ENCODE data around the gene DOCK1.
"Not testable (repeated sequence)": the region's sequence is repeated elsewhere in the genome, so short reads cannot be mapped to it uniquely, and the experiment has no call there.

Gene DOCK1

GRCh38 chr10:127298381-127298780 is 393.2 kb downstream of the DOCK1 start:
- H2AFZ ChIP-seq (ENCODE audit: low read length) = no peak overlapping the region
- H3K4me1 ChIP-seq (ENCODE audit: low read length) = no peaks in the 10 kb centered on the region
- H3K79me2 ChIP-seq (ENCODE audit: low read length) = no peaks in the 10 kb centered on the region
- H3K9me3 ChIP-seq (replicated peaks; ENCODE audit: insufficient read depth, low read length) = no peaks in the 10 kb centered on the region
- H3K9me2 ChIP-seq (replicated peaks; ENCODE audit: insufficient read depth, low read length) = no peaks in the 10 kb centered on the region
- no peak for DNase-seq
- H3K27me3 ChIP-seq (replicated peaks; ENCODE audit: insufficient read depth, low read length) = no peaks in the 10 kb centered on the region
- H4K20me1 ChIP-seq (ENCODE audit: insufficient read depth, low read length) = no peaks in the 10 kb centered on the region
- TF ChIP-seq EZH2phosphoT487 (IDR thresholded peaks at IDR 0.05; ENCODE audit: low read length) (no peak), EZH2 (optimal IDR thresholded peaks at IDR 0.05; ENCODE audit: low read depth, low read length) (no peak)
- H3K27ac ChIP-seq (ENCODE audit: low read length) = no peak overlapping the region
- H3K4me2 ChIP-seq (ENCODE audit: low read depth, low read length) = no peak overlapping the region
- H3K9ac ChIP-seq (ENCODE audit: low read length) = no peak overlapping the region
- no peaks in the 10 kb centered on the region for H3K36me3 ChIP-seq (replicated peaks; ENCODE audit: insufficient read depth, low read length)
- no peak overlapping the region for H3K4me3 ChIP-seq (ENCODE audit: low read length)
- H3F3A ChIP-seq (ENCODE audit: insufficient read depth, low read length) = no peaks in the 10 kb centered on the region

DNA sequence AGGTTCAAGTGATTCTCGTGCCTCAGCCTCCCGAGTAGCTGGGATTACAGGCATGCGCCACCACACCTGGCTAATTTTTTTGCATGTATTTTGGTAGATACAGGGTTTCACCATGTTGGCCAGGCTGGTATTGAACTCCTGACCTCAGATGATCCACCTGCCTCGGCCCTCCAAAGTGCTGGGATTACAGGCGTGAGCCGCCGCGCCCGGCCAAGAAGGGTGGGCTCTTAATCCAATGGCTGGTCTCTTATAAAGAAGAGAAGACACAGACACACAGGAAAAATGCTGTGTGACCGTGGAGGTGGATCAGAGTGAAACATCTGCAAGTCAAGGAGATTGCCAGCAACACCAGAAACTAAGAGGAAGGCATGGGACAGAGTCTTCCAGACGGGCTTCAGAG is 394.0 kb downstream of the DOCK1 start:
- not testable (repeated sequence) for H3K79me2 ChIP-seq (ENCODE audit: low read length); H3K27ac ChIP-seq (ENCODE audit: low read length); H3F3A ChIP-seq (ENCODE audit: insufficient read depth, low read length); H2AFZ ChIP-seq (ENCODE audit: low read length); H4K20me1 ChIP-seq (ENCODE audit: insufficient read depth, low read length); DNase-seq; H3K4me2 ChIP-seq (ENCODE audit: low read depth, low read length); H3K9me3 ChIP-seq (replicated peaks; ENCODE audit: insufficient read depth, low read length); H3K36me3 ChIP-seq (replicated peaks; ENCODE audit: insufficient read depth, low read length); H3K4me1 ChIP-seq (ENCODE audit: low read length); H3K9ac ChIP-seq (ENCODE audit: low read length); H3K9me2 ChIP-seq (replicated peaks; ENCODE audit: insufficient read depth, low read length); H3K27me3 ChIP-seq (replicated peaks; ENCODE audit: insufficient read depth, low read length); H3K4me3 ChIP-seq (ENCODE audit: low read length)

GRCh38 chr10:127299956-127300689 is 394.9 kb downstream of the DOCK1 start:
- TF ChIP-seq EZH2 (optimal IDR thresholded peaks at IDR 0.05; ENCODE audit: low read depth, low read length) = no peak
- no peak for TF ChIP-seq CTCF (IDR thresholded peaks at IDR 0.05; ENCODE audit: low read length)
- TF ChIP-seq EZH2phosphoT487 (IDR thresholded peaks at IDR 0.05; ENCODE audit: low read length) = no peak
- Histone ChIP-seq H3K9me3 (replicated peaks; ENCODE audit: insufficient read depth, low read length) (no peaks in the 10 kb centered on the region), H3F3A (ENCODE audit: insufficient read depth, low read length) (no peaks in the 10 kb centered on the region), H3K36me3 (replicated peaks; ENCODE audit: insufficient read depth, low read length) (no peaks in the 10 kb centered on the region), H3K9ac (ENCODE audit: low read length) (no peak overlapping the region), H3K27me3 (replicated peaks; ENCODE audit: insufficient read depth, low read length) (no peaks in the 10 kb centered on the region), H3K4me3 (ENCODE audit: low read length) (no peak overlapping the region), H3K4me1 (ENCODE audit: low read length) (no peaks in the 10 kb centered on the region), H2AFZ (ENCODE audit: low read length) (no peak overlapping the region), H3K9me2 (replicated peaks; ENCODE audit: insufficient read depth, low read length) (no peaks in the 10 kb centered on the region), H3K27ac (ENCODE audit: low read length) (no peak overlapping the region), H4K20me1 (ENCODE audit: insufficient read depth, low read length) (no peaks in the 10 kb centered on the region), H3K79me2 (ENCODE audit: low read length) (no peaks in the 10 kb centered on the region), H3K4me2 (ENCODE audit: low read depth, low read length) (no peak overlapping the region)
- no peak for DNase-seq

DNA sequence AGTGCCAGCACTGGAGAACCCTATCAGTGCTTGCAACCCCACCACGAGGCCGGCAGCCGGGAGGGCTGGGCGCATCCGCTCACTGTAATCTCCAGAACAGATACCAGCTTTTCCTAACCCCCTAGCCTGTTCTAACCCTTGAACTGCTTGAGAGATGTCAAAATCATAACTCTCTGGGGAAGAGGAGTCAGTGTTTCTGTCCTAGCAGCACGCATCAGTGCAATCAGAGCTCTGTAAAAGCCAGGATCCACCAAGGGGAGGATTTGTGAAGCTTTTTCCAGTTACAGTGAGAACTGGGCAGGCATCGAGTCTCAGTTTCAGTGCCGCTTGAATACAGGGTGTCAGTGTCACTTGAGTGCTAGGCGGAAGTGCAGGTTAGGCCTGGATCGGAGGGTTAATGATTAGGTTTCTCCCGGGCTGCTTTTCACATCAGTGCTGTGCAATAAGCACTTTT is 395.7 kb downstream of the DOCK1 start:
- H3K79me2 ChIP-seq (ENCODE audit: low read length) = no peaks in the 10 kb centered on the region
- no peaks in the 10 kb centered on the region for H3F3A ChIP-seq (ENCODE audit: insufficient read depth, low read length)
- no peaks in the 10 kb centered on the region for H3K36me3 ChIP-seq (replicated peaks; ENCODE audit: insufficient read depth, low read length)
- H3K4me2 ChIP-seq (ENCODE audit: low read depth, low read length) = no peak overlapping the region
- no peaks in the 10 kb centered on the region for H3K27me3 ChIP-seq (replicated peaks; ENCODE audit: insufficient read depth, low read length)
- no peaks in the 10 kb centered on the region for H4K20me1 ChIP-seq (ENCODE audit: insufficient read depth, low read length)
- no peaks in the 10 kb centered on the region for H3K9me3 ChIP-seq (replicated peaks; ENCODE audit: insufficient read depth, low read length)
- H3K27ac ChIP-seq (ENCODE audit: low read length) = no peak overlapping the region
- no peaks in the 10 kb centered on the region for H3K9me2 ChIP-seq (replicated peaks; ENCODE audit: insufficient read depth, low read length)
- no peak overlapping the region for H2AFZ ChIP-seq (ENCODE audit: low read length)
- TF ChIP-seq EZH2 (optimal IDR thresholded peaks at IDR 0.05; ENCODE audit: low read depth, low read length) = no peak
- H3K9ac ChIP-seq (ENCODE audit: low read length) = no peak overlapping the region
- no peak overlapping the region for H3K4me3 ChIP-seq (ENCODE audit: low read length)
- no peak for DNase-seq
- no peaks in the 10 kb centered on the region for H3K4me1 ChIP-seq (ENCODE audit: low read length)

All from MM.1S (cell line).